ENCODE results near the gene EBP.

Gene EBP

DNA sequence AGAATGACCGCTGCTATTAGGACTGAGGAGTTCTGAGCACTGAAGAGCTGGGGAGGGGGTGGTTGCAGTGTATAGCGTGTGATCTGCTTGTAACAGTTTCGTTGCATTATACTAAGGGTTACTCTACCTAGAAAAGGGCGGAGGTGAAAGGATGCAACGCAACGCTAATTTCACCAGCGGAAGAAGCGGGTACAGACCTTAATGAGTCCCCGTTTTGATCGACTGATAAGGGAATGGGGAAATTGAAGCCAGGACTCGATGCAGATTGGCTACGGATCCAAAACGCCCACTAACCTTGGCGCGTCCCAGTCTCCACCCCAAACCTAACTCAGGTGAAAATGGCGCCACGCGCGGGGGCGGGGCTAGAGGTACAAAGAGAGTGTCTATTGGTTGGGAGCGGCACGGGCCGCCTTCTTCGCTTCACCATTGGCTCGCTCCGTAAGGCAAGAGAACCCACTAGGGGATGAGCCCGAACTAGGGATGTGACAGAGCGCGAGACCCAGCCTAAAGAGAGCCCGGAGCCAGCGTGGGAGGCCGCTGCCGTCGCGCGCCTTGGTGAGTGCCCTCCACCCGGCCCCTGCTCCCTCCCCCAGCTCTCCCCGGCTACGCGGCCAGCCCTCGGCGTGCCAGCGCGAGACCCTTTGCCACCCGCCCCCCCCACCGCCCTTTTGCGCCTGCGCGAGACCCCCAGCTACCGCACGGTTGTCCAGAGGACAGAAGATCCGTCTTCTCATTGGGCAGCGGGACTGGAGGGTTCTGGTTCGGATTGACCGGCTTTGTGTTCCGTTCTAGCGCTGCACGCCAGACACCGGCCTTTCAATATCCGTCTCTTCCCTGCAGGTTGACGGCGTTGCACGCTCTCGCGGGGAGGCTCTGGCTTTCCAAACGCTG, at the start of gene EBP:
Gene EBP, plus strand, starts transcription at position 456 of the 891 bp plus-strand sequence. CDS start 1,964 bp downstream, outside the sequence.
- DNase-seq, result peak; percentile 94

DNA sequence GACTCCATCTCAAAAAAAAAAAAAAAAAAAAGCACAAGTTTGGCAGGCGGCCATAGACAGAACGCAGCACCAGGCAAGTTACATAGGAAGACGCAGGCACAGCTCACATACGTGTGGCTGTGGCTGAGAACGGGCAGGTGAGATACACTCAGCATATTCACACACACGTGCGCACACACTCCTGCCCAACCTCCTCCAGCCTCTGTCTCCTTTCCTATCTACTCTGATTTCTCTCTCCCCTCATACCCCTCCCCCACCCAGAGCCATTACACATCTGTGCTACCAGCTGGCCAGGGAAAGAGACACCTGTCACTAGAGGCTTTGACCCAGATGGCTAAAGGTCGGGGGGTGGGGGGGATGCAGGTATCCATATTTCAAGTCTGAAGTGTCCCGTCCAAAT, 49.4 kb upstream of the EBP start:
- DNase-seq, result no peak

DNA sequence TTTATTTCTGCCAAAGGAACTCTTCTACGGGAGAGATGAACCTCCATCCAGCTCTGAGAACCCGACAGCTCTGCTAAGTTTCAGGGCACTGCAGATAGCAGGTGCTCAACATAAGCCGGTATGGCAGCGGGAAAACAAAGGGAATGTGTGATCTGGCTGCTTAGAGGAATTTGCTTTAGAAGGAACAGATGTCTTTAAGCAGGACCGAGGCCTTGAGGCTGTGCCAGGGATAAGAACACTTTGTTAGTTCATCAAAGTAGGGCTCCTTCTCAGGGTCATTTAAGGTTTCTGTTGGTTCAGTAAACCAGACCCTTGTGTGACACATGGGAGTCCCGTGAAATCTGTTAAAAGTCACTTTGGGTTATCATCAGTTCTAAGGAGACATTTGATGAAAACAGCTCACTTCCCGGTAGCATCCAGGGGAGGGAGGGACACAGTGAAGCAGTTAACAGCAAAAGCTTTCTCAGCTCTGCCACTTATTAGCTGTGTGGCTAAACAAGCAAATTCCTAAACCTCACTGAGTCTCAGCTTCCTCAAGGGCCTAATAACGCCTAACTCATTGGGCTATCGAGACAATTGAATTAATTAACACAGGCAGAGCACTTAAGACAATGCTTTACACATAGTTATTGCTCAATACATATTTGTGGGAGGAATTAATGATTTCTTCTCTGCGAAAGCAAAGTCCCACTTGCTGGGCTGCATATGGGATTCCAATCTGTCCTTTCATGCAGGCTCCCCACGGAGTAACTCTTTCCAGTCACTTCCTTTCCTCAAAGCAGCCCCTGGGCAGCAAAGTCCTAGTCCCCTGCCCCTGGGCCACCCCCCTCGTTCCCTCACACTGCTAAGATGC, 48.5 kb upstream of the EBP start:
- no peak for DNase-seq

DNA sequence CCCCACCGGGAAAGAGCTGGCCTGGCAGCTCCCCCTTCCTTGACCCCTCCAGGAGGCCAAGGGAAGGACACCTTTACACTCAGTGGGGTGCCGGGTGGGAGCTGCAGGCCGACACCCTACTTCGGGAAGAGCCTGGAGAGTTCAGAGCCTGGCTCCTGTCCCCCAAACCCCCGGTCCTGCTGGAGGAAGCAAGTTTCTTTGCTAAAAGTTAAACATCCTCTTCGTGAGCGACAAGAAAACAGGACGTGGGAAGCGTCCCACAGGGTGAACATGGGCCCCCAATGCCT, 48.0 kb upstream of the EBP start:
- no peak for DNase-seq

DNA sequence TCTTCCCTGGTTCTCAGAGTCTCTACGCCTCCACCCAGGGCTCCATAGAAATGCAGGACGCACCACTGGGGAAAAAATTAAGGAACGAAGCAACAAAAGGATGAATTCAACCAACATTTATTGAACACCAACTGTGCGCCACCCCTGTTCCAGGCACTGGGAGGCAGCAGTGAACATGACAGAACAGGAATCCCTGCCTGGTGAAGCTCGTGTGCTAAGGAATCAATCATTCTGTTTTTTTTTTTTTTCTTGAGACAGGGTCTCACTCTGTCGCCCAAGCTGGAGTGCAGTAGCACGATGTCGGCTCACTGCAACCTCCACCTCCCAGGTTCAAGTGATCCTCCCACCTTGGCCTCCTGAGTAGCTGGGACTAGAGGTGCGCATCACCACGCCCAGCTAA, 47.5 kb upstream of the EBP start:
- DNase-seq, result no peak

DNA sequence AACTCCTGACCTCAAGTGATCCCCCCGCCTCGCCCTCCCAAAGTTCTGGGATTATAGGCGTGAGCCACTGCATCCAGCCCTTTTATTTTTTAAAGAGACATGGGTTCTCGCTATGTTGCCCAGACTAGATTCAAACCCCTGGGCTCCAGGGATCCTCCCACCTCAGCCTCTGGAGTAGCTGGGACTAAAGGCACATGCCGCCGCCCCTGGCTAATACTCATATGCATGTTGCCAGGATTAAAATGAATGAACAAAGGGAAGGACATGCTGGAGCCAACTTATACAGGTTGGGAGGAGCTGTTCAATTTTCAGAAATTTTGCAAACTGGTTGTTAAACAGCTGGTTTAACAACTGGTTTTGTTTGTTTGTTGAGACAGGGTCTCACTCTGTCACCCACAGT, 47.0 kb upstream of the EBP start:
- no peak for DNase-seq

DNA sequence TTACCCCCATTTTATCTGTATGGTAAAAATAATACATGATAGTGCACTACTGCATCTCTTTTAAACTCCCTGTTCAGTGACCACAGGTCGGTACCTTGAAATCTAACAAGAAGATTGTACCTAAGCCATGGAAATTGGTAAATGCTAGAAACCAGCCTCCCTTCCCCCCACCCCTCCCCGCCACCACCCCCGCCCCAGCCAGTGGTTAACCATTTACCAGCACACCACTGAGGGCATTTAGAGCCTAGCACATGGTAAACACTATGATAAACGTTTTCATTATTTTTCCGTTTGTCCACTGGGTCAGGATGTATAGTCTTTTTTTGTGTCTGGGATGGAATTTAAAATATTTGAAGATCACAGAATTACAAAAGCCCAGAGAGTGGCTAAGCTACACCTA, 46.3 kb upstream of the EBP start:
- no peak for DNase-seq

DNA sequence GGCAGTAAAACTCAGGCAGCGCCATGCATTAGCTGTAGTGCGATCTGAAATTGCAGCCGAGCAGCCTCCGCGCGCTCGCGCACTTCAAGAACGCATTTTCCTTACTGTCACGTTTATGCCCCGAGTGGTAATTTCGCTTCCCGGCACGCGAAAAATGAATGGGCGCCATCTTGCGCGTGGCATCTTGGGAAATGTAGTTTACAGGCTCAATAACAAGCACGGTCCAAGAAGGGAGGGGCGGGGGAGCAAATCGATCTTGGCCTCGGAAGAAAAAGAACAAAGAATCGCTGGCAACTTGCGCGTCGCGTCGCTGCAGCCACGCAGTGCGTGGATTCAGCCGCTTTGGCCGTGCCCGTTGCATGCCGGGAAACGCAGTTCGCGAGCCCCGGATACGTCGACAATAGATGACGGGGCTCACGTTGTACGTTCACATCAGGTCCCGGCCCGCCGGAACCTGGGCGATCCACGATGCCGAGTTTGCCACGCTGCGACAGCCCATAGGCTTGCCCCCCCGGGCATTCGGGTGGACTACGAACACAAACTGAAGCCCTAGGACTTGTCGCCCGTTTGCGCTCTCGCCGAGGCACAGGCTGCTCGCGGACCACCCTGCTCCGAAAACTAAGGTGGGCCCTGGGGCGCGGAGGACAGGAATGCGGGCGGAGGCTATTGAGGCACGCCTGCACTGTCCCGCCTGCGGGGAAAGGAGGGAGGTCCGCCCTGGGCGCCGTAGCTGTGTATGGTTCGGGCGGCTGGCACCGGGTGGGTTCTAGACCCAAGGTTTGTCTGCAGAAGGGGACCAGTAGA, 45.6 kb upstream of the EBP start, which contains the start of gene FTSJ1:
Gene FTSJ1, plus strand, starts transcription at position 426 of the 804 bp plus-strand sequence. CDS start 1,849 bp downstream, outside the sequence.
- DNase-seq, result peak; percentile 90

DNA sequence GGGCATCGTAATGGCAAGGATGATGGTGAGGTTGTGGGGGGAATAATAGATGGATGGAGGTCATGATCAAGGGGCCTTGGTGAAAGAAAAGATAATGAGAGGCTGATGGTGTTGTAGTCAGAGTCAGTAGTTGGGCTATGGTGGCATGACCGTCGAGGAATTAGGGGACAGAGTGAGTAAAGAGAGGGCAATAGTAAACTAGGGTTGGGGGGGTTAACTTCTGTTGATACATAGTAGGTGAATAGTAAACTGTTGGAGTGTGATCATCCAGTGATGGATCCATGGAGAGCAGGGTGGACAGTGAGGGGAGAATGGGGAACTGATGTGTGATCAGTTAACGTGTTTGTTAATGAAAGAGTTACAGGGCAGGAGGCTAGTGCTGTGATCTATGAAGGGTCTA, 44.7 kb upstream of the EBP start:
- DNase-seq, result no peak

DNA sequence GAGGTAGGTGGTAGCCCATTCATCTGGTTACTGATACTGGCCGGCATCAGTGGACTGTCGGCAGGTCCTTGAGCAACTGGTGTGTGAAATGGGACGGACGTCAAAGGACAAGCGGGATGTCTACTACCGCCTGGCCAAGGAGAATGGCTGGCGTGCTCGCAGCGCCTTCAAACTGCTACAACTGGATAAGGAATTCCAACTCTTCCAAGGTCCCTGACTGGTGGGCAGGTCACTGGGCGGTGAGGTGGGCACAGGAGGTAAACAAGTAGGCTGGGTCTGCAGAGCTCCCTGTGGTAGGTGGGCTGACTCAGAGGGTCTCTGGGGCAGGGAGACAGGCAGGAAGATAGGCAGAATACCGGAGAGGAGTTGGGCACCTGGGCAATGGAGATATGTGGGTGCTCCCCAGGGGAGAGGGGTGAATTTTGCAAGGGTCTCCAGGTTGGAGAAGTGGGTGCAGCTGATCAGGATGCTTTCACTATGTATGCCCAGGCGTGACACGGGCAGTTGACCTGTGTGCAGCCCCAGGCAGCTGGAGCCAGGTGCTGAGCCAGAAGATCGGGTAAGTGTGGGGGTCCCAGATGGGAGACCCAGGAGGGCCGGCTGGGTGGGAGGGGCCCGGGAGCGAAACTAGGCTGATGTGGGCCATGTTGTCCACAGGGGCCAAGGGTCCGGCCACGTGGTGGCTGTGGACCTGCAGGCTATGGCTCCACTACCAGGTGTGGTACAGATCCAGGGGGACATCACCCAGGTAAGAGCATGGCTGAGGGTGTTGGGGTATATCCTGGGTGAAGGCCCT, 43.5 kb upstream of the EBP start:
- DNase-seq, result no peak

DNA sequence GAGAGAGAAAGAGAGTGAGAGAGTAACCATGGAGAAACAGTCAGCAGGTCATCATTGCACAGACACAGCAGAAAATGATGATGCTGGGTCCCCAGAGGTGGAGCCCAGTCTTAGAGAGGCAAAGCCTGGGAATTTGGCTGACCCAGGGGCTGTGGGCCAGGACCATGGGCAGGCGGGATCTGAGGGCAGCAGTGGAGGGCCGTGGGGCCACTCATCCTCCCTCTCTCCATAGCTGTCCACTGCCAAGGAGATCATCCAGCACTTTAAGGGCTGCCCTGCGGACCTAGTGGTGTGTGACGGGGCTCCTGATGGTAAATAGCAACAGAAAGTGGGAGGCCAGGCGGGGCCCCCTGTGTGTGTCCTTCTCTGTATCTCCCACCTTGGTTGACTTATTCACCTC, 42.8 kb upstream of the EBP start:
- DNase-seq, result no peak

DNA sequence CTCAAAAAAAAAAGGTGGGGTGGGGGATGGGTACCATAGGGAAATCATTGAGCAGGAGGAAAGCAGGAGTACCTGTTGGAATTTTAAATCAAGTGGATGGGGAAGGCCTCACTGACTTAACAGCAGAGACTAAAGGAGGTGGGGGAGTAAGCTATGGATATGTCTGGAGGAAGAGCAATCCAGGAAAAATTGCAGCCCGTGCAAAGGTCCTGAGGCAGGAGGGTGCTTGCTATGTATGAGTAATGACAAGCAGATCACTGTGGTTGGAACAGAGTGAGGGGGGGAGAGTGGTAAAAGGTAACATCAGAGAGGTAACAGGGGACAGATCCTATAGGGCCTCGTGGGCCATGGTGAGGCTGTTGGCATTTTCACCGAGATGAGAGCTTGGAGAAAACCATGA, 41.5 kb upstream of the EBP start:
- DNase-seq, result no peak

DNA sequence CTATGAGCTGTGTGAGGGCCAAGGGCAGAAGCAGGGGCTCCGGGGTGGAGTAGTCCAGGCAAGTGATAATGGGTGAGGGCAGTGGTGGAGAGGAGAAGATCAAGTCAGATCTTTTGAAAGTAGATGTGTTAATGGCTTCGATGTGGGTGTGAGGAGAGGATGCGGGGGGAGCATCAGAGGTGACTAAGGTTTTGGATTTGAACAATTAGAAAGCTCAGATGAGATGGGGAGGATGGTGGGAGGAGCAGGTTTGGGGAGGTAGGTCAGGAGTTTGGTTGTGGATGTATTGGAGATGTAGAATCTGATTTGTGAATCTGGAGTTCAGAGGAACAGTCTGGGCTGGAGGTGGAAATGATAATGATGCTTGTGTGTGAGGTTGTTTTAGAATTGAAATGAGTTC, 41.0 kb upstream of the EBP start:
- DNase-seq, result no peak

DNA sequence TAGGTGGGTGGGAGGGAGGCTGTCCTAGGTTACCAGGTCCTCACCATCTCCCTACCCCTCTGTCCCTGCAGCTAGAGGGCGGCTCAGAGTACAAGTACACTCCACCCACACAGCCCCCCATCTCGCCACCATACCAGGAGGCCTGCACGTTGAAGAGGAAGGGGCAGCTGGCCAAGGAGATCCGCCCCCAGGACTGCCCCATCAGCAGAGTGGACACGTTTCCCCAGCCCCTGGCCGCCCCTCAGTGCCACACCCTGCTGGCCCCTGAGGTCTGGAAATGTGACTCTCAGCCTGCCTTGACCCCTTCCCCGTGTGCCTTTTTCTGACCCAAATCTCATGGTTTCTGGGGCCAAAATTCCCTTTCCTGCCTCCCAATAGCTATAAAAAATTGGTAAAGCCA, 39.1 kb upstream of the EBP start:
- DNase-seq, result no peak

DNA sequence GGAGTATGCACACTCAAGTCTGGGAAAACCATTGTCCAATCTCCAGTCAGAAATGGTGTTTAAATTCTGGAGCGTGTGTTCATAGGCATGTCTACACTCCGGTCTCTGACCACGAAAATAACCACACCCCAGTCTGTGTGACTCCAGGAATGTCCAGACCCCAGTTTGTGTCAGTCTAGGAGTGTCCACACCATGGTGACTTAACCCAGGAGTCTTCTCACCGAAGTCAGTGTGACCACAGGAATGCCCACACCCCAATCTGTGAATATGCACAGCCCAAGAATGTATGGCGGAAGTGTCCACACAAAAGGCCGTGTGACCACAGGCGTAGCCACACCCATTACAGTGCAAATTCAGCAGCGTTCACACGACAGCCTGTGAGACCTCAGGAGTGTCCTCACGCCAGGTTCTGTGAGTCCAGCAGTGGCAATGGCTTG, 34.2 kb upstream of the EBP start:
- DNase-seq, result no peak

DNA sequence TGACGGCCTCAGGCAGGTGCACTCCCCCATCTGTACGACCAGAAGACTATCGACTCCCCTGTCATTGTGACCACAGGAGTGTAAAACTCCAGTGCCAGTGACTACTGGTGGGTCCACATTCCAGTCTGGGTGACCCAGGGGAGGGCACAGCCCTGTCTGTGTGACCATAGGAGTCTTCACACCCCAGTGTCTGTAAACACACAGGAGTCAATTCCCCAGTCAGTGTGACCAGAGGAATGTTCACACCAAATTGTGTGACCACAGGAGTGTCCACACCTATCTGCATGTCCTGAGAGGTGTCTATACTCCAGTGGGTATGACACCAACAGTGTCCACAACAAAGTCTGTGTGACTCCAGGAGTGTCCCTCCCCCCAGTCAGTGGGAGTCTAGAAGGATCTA, 33.6 kb upstream of the EBP start:
- DNase-seq, result no peak

DNA sequence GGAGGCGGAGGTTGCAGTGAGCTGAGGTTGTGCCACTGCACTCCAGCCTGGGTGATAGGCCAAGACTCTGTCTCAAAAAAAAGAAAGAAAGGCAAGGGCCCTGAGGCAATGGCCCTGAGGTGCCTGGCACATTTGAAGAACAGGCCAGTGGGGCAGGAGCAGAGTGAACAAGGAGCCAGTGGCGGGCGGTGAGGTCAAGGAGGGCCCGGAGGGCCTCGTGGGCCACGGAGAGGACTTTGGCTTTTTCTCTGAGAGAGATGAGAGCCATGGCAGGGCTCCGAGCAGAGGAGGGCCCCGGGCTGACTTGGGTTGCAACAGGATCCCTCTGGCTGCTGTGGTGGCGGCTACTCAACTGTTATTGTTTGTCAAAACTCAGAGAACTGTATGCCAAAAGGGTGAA, 32.3 kb upstream of the EBP start:
- no peak for DNase-seq

DNA sequence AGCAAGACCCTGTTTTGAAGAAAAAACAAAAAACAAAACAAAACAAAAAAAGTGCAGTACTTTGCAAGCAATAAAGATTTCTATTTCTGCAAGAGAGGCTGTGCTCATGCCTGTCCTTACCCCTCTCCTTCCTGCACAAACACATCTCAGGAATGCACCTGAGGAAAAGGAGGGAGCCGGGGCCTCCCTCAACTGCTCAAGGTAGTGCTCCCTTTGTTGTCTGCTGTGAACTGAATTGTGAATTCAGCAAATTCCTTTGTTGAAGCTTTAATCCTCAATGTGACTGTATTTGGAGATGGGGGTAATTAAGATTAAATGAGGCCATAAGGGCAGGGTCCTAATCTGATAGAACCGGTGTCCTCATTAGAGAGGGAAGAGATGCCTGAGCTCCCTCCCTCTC, 31.7 kb upstream of the EBP start:
- DNase-seq, result no peak

DNA sequence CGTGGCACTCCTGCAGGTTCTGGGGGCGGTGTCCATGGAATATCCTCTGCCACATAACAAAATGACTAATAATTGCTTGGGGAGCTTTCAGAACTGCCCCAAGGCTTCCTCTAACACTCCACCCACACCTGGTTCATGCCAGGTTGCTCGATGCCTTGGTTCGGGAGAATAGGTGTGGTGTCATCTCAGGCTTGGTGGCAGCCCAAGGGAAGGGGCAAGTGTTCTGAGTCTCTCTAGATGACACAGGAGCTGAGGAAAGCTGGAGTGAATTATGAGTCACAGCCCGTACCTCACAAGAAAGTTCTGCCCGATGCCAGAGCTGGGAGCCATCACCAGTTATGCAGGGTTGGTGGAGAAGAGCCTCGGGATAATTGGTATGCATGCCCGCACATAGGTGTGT, 30.9 kb upstream of the EBP start:
- DNase-seq, result no peak

DNA sequence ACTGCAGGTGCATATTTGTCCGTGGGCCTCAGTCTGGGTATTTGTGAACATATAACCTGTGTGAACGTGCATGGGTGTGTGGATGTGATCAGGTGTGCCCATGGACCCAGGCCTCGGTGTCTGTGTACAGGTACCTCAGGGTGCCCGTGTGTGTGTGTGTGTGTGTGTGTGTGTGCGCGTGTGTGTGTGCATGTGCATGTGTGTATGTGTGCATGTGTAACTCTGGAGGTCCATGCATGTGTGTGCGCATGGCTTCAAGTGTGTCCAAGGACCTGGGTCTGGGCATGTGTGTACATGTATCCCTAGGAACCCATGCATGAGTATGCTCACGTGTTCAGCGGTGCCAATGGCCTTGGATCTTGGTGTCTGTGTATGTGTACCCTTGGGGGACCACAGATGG, 29.8 kb upstream of the EBP start:
- DNase-seq, result no peak

DNA sequence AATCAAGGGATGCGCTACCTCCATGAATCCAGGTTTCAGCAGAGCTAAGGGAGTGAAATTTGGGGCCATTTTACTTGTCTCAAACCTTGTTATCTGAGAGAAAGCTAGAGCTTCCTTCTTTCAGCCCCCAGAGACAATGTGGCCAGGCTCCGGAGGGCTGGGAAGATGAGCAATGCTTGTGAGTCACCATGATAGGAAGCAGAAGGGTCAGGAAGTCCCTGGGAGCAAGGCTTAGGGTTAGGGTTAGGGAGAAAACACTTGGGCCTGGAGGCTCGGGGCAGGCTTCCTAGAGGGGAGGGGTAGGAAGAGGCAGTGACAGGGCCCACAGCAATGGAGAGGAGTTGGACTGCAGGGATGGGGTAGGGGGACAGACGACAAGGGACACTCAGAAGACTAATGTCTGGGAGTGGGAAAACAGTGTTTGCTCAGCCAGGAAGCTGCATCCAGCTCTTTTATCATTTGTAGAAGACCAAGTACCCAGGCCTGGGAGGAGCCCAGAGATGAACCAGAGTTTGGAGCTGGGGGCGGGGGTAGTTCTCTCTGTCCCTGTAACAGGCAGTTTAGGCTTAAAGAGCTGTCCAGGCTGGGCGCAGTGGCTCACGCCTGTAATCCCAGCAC, 29.2 kb upstream of the EBP start:
- DNase-seq, result no peak

DNA sequence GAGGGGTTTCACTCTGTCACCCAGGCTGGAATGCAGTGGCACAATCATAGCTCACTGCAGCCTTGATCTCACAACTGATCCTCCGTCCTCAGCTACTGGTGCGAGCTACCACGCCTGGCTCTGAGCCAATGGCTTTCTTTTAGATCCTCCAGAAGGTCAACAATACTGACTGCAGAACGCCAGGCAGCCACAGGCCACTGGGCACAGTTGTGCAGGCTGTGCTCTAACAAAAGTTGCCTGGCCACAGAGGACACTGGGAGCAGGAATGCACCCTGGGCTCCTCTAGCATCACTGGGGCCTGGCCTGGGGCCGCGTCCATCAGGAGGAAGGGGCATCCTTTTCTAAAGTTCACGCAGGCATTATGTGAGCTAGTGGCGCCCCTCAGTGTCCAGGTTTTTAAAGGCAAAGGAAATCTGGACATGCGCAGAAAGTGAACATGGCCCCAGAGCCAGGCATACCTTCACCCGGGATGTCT, 27.7 kb upstream of the EBP start:
- no peak for DNase-seq
